NK-92 (cell line): ENCODE results near the gene A4GALT.
"Not testable (repeated sequence)": the region's sequence is repeated elsewhere in the genome, so short reads cannot be mapped to it uniquely, and the experiment has no call there.

Source experiments
- DNase-seq: peaks from one replicate; lab custom pipeline; 2025; ENCODE audit not compliant: unreplicated experiment; lab: John Stamatoyannopoulos, UW

The A4GALT gene

GRCh38 chr22:42684462-42685195 lies 36.0 kb downstream of the A4GALT start:
- DNase-seq = no peak

GRCh38 chr22:42683578-42684283 lies 36.9 kb downstream of the A4GALT start:
- no peak for DNase-seq

- no peak for DNase-seq
These were observed 38.4 kb downstream of the A4GALT start for GRCh38 chr22:42682113-42682851.

- no peak for DNase-seq
These were observed 40.0 kb downstream of the A4GALT start for GRCh38 chr22:42680648-42681047.

- no peak for DNase-seq
These were observed 41.0 kb downstream of the A4GALT start for GRCh38 chr22:42679691-42680090.

- DNase-seq = no peak
These were observed 41.8 kb downstream of the A4GALT start for GRCh38 chr22:42678894-42679293.

- not testable (repeated sequence) for DNase-seq
These were observed 42.7 kb downstream of the A4GALT start for GRCh38 chr22:42677936-42678335.

GRCh38 chr22:42676059-42676607 lies 44.5 kb downstream of the A4GALT start:
- no peak for DNase-seq

- no peak for DNase-seq
These were observed 46.7 kb downstream of the A4GALT start for GRCh38 chr22:42673898-42674401.

- DNase-seq = not testable (repeated sequence)
These were observed 47.6 kb downstream of the A4GALT start for GRCh38 chr22:42673071-42673470.

GRCh38 chr22:42670921-42671709 lies 49.6 kb downstream of the A4GALT start:
- no peak for DNase-seq

- no peak for DNase-seq
These were observed 50.6 kb downstream of the A4GALT start for GRCh38 chr22:42670046-42670445.

GRCh38 chr22:42666393-42666792 lies 54.3 kb downstream of the A4GALT start:
- not testable (repeated sequence) for DNase-seq

- DNase-seq = no peak
These were observed 55.5 kb downstream of the A4GALT start for GRCh38 chr22:42664976-42665831.

GRCh38 chr22:42661985-42662831 lies 58.5 kb downstream of the A4GALT start:
- DNase-seq = no peak

- DNase-seq = no peak
These were observed 64.1 kb downstream of the A4GALT start for GRCh38 chr22:42656578-42656977.

GRCh38 chr22:42655693-42656092 lies 65.0 kb downstream of the A4GALT start:
- no peak for DNase-seq

- DNase-seq = no peak
These were observed 66.1 kb downstream of the A4GALT start for GRCh38 chr22:42654436-42655073.
